HepG2 (cell line): ENCODE data around the gene RNASE12. TPM values are rescaled to one million over a fixed set of nuclear protein-coding genes. Genes with fewer than 3 reads are reported as not detected.

Source experiments
- AGO1 ChIP-seq: fragments of 200-400 bp; formaldehyde crosslinking; IDR thresholded peaks from 2 replicates; pipeline ENCODE4 v1.6.1; 2017; ENCODE audit warnings: mild to moderate bottlenecking, low read depth, low read length, moderate library complexity; ENCODE audit not compliant: poor library complexity, severe bottlenecking
- CCDC6 ChIP-seq: sonication (generic); formaldehyde crosslinking; IDR thresholded peaks from 2 replicates; pipeline ENCODE4 v1.8.1; 2022; ENCODE audit warnings: mild to moderate bottlenecking, missing genetic modification reagents, moderate library complexity
- DMTF1 ChIP-seq: sonication (generic); formaldehyde crosslinking; IDR thresholded peaks from 2 replicates; pipeline ENCODE4 v1.4.0; 2020; ENCODE audit warnings: mild to moderate bottlenecking, missing genetic modification reagents
- E2F5 ChIP-seq: sonication (generic); formaldehyde crosslinking; conservative IDR thresholded peaks from 2 replicates; pipeline ENCODE4 v1.4.0; 2020; ENCODE audit warnings: missing genetic modification reagents
- EHMT2 ChIP-seq: fragments of 200-600 bp; sonication (generic); IDR thresholded peaks from 2 replicates; pipeline ENCODE4 v1.7.0; 2017; ENCODE audit warnings: antibody characterized with exemption, low read depth, low read length, borderline replicate concordance
- FOXJ3 ChIP-seq: sonication (generic); formaldehyde crosslinking; IDR thresholded peaks from 2 replicates; pipeline ENCODE4 v1.4.0; 2020; ENCODE audit warnings: missing genetic modification reagents, mild to moderate bottlenecking, borderline replicate concordance
- GATAD2A ChIP-seq: IDR thresholded peaks from 2 replicates; pipeline ENCODE4 v1.6.1; 2016
- HDAC1 ChIP-seq: sonication (generic); formaldehyde crosslinking; IDR thresholded peaks from 2 replicates; pipeline ENCODE4 v1.5.1; 2020; ENCODE audit warnings: mild to moderate bottlenecking, missing genetic modification reagents
- HDAC2 ChIP-seq: sonication (generic); formaldehyde crosslinking; IDR thresholded peaks from 2 replicates; pipeline ENCODE4 v1.4.0; 2020; ENCODE audit warnings: missing genetic modification reagents
- JUND ChIP-seq: sonication (generic); formaldehyde crosslinking; IDR thresholded peaks from 2 replicates; pipeline ENCODE4 v1.8.0; 2022; ENCODE audit warnings: mild to moderate bottlenecking, missing genetic modification reagents
- POLR2A ChIP-seq, 2 experiments: IDR thresholded peaks; 2 replicates each; pipeline ENCODE4 v1.6.1; 2011; ENCODE audit warnings: low read depth in 2 of 2, low read length in 2 of 2, mild to moderate bottlenecking in 1 of 2, moderate library complexity in 1 of 2; ENCODE audit not compliant: insufficient read depth in 1 of 2
- SNAI1 ChIP-seq: sonication (generic); formaldehyde crosslinking; IDR thresholded peaks from 2 replicates; pipeline ENCODE4 v1.5.0; 2020; ENCODE audit warnings: mild to moderate bottlenecking, missing genetic modification reagents, borderline replicate concordance
- STAT6 ChIP-seq: sonication (generic); formaldehyde crosslinking; IDR thresholded peaks from 2 replicates; pipeline ENCODE4 v1.4.0; 2020; ENCODE audit warnings: missing genetic modification reagents, mild to moderate bottlenecking, borderline replicate concordance
- ZBTB20 ChIP-seq: sonication (generic); formaldehyde crosslinking; IDR thresholded peaks from 2 replicates; pipeline ENCODE4 v1.8.1; 2023; ENCODE audit warnings: missing genetic modification reagents, low read depth, mild to moderate bottlenecking, borderline replicate concordance
- ZBTB44 ChIP-seq: sonication (generic); formaldehyde crosslinking; IDR thresholded peaks from 2 replicates; pipeline ENCODE4 v1.4.0; 2020; ENCODE audit warnings: missing genetic modification reagents
- ZKSCAN8 ChIP-seq: IDR thresholded peaks from 2 replicates; pipeline ENCODE4 v1.6.1; 2016; ENCODE audit warnings: borderline replicate concordance, missing genetic modification reagents, missing compliant biosample characterization
- ZNF20 ChIP-seq: sonication (generic); formaldehyde crosslinking; IDR thresholded peaks from 2 replicates; pipeline ENCODE4 v1.4.0; 2020; ENCODE audit warnings: mild to moderate bottlenecking, moderate library complexity, missing genetic modification reagents
- ZNF343 ChIP-seq: sonication (generic); formaldehyde crosslinking; IDR thresholded peaks from 2 replicates; pipeline ENCODE4 v1.4.0; 2020; ENCODE audit warnings: mild to moderate bottlenecking, missing genetic modification reagents
- ZNF460 ChIP-seq: sonication (generic); formaldehyde crosslinking; IDR thresholded peaks from 2 replicates; pipeline ENCODE4 v1.5.1; 2020; ENCODE audit warnings: missing genetic modification reagents, mild to moderate bottlenecking, borderline replicate concordance
- ZNF709 ChIP-seq: sonication (generic); formaldehyde crosslinking; IDR thresholded peaks from 2 replicates; pipeline ENCODE4 v1.5.0; 2020; ENCODE audit warnings: mild to moderate bottlenecking, missing genetic modification reagents
- ZSCAN20 ChIP-seq: sonication (generic); formaldehyde crosslinking; IDR thresholded peaks from 2 replicates; pipeline ENCODE4 v1.4.0; 2020; ENCODE audit warnings: missing genetic modification reagents, mild to moderate bottlenecking, borderline replicate concordance
- polyA plus RNA-seq, 8 experiments: library from polyadenylated mRNA; depleted of rRNA in 3 of 8; stranded (reverse) in 7 of 8; unstranded in 1 of 8; fragments of >200 nt; fragmentation: Illumina TruSeq in 4 of 8; extraction: Trizol in 4 of 8; gene quantifications; 2 replicates each; pipeline versions ENCODE4 v1.2.1 to v1.2.3, GENCODE V29; 2011 to 2016; ENCODE audit warnings: low read depth in 4 of 8, missing spikeins in 1 of 8, mixed read lengths in 1 of 8; ENCODE audit not compliant: insufficient read depth in 1 of 8
- total RNA-seq, 5 experiments: library from RNA; depleted of rRNA; stranded (reverse); fragments of >200 nt; fragmentation: Illumina TruSeq; extraction: Trizol; gene quantifications; 2 replicates each; pipeline ENCODE4 v1.2.3, GENCODE V29; 2016; ENCODE audit warnings: low read depth in 1 of 5

The RNASE12 gene
- total and polyA plus RNA-seq, 2 of the 13 experiments (the other 11 are each of a cell fraction or from before 2014, with no cell fraction given): not detected

- TF ChIP-seq STAT6 (CRISPR knock-in tag) (no peak; the same call in 1 of the 2 replicates), ZBTB20 (CRISPR knock-in tag) (peak; percentile 87), ZNF709 (peak; percentile 60; the same call in 1 of the 2 replicates), E2F5 (no peak), HDAC1 (peak; percentile 79), ZSCAN20 (no peak), CCDC6 (CRISPR knock-in tag) (peak; percentile 60; the same call in 1 of the 2 replicates), POLR2A (IDR thresholded peaks at IDR 0.05; ENCODE audit: insufficient read depth in 1 of 2, low read depth in 2 of 2, low read length in 2 of 2) (no peak), EHMT2 (no peak), GATAD2A (peak; percentile 85), SNAI1 (peak; percentile 83; the same call in 1 of the 2 replicates), ZBTB44 (CRISPR knock-in tag) (no peak; the same call in 1 of the 2 replicates), FOXJ3 (peak; percentile 95), JUND (CRISPR knock-in tag) (peak; percentile 55), ZNF460 (CRISPR knock-in tag) (no peak; the same call in 1 of the 2 replicates), DMTF1 (CRISPR knock-in tag) (no peak), ZNF20 (no peak; the same call in 1 of the 2 replicates), ZKSCAN8 (CRISPR knock-in tag) (peak; percentile 74; the same call in 1 of the 2 replicates), HDAC2 (CRISPR knock-in tag) (peak; percentile 75), AGO1 (no peak), ZNF343 (CRISPR knock-in tag) (no peak; the same call in 1 of the 2 replicates)
Observed at GRCh38 chr14:20613094-20614037, 22.2 kb upstream of the RNASE12 start (continued).
